HG03521 (cell line): ENCODE data around the gene TEX50.
"Not testable (repeated sequence)": the region's sequence is repeated elsewhere in the genome, so short reads cannot be mapped to it uniquely, and the experiment has no call there.

ENCODE experiments used
- ATAC-seq: cut with Tn5 transposase; IDR thresholded peaks from one replicate; pipeline ENCODE4 v1.9.1; 2021; ENCODE audit warnings: mild to moderate bottlenecking, moderate library complexity; ENCODE audit not compliant: unreplicated experiment

TEX50 gene, protein sequence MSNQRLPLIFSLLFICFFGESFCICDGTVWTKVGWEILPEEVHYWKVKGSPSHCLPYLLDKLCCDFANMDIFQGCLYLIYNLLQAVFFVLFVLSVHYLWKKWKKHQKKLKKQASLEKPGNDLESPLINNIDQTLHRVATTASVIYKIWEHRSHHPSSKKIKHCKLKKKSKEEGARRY

DNA sequence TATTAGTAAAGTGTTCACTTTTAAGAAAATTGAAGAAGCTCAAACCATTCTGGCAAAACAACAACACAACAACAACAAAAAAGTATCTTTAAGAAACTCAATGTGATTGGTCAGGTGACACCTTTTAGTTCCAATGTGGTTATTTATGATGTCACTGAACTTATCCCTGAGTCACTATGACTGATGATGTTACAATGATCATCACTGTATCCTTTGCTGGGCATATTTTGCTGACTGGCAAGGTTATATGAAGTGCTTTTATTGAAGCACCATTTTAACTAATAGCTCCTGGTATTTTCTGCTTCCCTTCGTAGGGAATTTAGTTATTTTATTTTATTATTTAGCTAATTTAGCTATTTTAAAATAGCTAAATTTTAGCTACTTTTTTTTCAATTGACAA, at the start of gene TEX50:
Gene TEX50 (plus strand): TSS at position 223 of the 400 bp plus-strand sequence. CDS start 184 bp downstream, outside the sequence.
- no peak for ATAC-seq

DNA sequence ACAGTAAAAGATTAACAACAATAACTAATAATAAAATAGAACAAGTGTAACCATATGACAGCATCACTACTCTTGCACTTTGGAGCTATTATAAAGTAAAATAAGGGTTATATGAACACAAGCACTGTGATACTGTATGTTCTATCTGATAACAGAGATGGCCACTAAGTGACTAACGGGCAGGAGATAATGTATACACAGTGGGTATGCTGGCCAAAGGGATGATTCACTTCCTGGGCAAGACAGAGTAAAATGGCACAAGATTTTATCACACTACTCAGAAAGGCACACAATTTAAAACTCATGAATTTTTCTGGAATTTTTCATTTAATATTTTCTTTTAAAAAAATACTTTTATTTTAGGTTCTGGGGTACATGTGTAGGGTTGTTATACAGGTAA, 44.6 kb upstream of the TEX50 start:
- no peak for ATAC-seq

DNA sequence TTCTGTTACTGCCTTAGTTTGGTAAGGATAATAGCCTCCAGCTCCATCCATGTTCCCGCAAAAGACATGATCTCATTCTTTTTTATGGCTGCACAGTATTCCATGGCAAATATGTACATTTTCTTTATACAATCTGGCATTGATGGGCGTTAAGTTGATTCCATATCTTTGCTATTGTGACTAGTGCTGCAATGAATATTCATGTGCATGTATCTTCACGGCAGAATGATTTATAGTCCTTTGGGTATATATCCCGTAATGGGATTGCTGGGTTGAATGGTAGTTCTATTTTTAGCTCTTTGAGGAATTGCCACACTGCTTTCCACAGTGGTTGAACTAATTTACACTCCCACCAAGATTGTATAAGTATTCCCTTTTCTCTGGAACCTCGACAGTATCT, 44.0 kb upstream of the TEX50 start:
- not testable (repeated sequence) for ATAC-seq

DNA sequence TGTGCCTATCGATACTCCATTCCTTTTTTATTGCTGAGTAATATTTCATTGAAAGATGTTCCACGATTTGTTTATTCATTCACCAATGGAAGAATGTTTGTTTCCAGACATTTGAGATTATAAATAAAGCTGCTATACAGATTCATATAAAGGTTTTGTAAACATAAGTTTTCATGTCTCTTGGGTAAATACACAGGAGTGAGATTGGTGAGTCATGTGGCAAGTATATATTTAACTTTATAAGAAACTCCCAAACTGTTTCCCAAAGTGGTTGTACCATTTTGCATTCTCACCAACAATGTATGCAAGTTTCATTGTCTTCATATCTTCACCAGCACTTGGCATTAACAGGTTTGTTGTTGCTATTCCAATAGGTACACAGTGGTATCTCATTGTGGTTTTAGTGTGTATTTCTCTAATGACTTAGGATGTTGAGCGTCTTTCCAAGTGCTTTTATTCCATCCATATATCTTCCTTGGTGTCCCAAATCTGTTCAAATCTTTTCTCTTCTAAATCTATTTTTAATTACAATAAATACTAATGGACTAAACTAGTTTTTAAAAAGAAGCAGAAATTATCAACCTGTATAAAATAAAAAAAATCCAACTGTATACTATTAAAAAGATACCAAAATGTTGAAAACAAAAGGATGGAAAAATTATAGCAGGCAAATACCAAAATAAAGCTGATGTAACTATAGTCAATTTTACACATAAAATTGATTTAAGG, 38.9 kb upstream of the TEX50 start:
- ATAC-seq: no peak

DNA sequence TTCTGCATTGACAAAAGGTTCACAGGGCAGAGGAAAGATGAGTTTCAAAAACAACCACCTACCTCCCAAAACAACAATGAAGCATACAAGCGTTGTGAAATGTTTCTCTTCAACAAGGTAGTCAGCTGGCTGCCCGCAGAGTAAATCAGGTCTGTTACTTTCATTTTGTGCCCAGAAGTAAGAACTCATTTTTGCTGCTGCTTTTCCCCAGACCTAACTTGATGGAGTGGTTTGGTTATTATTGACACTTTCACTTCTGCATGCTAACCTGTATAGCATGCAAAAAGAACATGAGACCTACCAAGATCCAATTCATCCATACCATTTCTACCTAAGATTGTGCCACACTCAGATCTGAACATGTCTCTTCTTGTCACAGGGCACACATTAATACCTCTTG, 33.5 kb upstream of the TEX50 start:
- ATAC-seq: no peak

DNA sequence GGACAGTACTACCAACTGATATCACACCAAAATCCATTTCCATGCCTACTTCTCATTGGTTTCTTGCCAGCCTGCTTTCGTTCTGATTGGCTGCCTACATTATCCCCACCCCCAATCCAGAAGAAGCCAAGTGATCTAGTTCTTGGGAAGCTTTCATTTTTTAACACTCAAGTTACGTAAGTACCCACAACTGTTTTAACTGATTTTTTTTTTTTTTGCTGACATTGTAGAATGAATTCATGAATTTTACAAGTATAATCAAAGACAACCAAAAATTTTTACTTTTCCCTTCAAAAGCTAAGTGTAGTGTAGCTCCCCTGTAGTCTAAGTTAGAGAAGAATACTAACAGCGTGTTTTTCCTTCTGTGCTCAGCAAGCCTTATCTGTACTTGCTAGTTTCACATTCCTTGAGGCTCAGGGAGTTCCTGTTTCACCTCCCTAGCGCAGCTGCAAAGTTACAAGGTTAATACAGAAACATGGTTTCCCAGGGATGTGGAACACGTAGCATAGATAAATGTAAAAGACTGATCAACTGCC, 32.0 kb upstream of the TEX50 start, which contains the start of gene SLC9C2:
Gene SLC9C2 (minus strand): TSS at position 17 of the 536 bp plus-strand sequence. CDS start 1,296 bp downstream, outside the sequence.
- ATAC-seq: no peak

DNA sequence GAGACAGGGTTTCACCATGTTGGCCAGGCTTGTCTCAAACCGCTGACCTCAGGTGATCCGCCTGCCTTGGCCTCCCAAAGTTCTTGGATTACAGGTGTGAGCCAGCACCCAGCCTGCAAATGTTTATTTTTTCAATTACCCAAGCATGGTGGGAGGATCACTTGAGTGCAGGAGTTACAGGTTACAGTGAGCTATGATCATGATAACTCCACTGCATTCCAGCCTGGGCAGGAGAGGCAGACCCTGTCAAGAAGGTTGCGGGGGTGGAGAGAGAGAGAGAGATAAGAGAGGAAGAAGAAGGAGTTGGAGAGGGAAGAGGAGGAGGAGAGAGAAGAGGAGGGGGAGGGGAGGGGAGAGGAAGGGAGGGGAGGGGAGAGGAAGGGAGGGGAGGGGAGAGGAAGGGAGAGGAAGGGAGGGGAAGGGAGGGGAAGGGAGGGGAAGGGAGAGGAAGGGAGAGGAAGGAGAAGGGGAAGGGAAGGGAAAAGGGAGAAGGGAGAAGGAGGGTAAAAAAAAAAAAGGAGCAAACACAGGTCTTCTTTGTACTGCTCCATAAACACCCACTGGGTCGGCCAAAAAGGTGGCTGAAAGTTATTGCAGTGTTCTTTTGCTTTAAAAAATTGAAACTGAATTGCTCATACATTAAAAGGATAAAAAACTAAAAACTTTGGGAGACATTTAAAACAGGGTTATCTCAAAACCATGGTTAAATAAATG, 26.5 kb upstream of the TEX50 start:
- ATAC-seq: no peak

DNA sequence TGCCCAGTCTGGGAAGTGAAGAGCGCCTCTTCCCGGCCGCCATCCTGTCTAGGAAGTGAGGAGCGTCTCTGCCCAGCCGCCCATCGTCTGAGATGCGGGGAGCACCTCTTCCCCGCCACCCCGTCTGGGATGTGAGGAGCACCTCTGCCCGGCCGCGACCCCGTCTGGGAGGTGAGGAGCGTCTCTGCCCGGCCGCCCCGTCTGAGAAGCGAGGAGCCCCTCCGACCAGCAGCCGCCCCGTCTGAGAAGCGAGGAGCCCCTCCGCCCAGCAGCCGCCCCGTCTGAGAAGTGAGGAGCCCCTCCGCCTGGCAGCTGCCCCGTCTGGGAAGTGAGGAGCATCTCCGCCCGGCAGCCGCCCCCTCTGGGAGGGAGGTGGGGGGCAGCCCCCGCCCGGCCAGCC, 22.1 kb upstream of the TEX50 start:
- ATAC-seq: not testable (repeated sequence)

DNA sequence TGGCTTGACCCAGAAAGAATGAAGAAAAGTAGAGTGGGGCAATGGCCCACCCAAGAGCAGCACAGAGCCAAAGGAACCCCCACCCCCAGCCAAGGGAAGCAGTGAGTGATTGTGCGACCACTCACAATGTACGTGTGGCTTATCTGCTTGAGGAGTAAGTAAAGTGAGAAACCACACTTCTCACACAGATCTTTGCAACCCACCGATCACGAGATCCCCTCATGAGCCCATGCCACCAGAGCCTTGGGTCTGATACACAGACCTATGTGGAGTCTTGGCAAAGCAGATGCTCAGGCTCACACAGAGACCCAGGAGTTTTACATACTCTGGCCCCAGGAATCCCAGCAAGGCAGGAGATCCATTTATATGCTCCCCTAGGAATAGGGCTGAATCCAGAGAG, 18.3 kb upstream of the TEX50 start:
- no peak for ATAC-seq

DNA sequence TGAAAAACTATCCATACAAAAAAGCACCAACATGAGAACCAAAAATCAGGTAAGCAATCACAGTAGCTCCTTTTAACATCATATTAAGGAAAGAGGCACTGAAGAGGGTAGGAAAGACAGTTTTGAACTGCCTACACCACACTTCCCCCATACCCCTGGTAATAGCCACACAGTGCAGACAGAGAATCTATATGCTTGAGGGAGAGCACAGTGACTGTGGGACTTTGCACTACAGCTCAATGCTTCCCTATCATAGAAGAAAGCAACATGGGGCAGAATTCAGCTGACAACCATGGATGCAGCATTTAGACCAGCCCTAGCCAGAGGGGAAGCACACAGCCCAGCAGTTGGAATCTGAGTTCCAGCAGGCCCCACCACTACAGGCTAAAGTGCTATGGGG, 7.9 kb upstream of the TEX50 start:
- no peak for ATAC-seq

DNA sequence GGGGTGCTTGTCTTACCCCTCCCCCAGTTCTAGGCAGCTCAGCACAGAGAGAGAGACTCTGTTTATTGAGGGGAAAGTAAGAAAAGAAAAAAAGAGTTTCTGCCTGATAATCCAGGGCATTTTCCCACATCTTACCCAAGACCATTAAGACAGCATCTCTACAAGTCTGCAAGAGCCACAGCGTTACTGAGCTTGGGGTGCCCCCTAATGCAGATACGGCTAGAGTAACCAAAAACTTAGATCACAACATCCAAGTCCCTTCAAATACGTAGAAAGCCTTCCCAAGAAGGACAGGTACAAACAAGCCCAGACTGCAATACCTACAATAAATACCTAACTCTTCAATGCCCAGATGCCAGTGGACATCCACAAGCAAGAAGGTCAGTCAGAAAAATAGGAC, 6.2 kb upstream of the TEX50 start:
- ATAC-seq: no peak

DNA sequence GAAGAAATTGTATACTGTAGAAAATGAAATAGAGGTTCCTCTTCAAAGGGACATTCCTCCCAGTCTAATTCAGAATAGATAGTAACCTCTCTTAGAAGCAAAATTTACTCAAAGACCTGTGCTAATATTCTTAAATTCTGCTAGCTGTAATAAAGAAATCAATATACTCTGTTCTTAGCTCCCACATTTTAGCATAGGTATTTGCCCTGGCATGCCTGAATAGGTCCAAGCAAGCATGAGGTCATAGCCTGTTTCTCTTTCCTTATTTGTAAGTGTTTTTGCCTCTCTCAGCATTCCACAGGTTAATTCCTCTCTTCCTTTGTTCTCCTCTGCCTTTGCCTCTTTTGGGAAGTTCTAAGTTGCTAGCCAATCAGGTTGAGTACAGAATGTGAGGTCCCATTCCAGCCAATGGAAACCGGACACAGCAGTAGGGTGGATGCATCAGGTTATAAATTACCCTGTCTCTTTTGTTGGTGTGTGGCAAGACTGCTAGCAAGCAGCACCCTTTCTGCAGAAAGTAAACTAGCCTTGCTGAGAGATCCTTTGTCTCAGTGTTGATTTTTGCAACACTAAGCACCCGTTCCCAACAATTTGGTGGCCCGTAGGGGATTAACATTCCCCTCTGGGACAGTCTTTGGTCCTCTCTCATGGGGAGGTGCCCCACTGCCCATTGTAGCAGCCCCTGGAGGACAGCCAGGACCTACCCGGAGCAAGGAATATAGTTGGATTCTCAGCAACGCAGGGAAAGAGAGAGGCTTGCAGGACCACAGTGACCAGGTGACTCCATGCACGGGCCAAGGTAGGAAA, 2.3 kb downstream of the TEX50 start:
- not testable (repeated sequence) for ATAC-seq

DNA sequence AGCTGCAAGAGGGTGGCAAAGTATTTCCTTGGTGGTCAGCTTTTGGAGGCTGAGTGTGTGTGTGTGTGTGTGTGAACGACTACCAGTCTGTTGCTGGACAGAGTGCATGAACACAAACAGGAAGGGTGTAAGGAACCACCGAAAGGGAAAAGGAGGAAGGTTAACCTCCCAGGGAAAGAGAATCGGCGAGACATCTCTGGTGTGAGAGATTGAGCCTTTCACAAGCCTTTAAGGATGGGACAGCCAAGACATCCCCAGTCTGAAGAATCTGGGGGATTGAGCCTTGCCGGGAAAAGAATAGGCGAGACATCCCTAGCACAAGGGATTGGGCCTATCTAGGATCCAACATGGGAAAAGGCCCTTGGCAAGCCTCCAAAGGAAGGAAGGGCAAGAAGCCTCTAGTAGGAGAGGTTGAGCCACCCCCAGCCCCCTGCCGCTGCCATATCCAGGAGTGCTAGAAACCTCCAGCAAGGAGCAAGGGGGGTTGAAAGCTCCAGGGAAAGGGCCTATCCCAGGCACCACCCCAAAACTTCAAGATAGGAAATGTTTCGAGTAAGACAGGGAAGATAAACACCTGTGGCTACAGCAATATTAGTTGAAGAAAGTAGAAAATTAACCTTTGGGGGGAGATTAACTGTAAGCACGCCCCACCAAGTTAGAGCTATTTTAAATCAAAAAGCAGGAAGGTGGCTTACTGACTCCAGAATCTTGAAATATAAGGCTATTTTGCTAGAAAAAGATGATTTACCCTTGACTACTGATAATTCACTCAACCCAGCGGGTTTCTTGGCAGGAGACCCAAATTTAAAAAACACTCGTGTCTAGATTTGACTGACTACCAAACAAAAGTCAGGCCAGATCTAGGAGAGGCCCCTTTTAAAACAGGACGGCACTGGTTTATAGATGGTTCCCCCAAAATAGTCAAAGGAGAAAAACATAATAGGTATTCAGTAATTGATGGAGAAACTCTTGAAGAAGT, 3.2 kb downstream of the TEX50 start:
- no peak for ATAC-seq

DNA sequence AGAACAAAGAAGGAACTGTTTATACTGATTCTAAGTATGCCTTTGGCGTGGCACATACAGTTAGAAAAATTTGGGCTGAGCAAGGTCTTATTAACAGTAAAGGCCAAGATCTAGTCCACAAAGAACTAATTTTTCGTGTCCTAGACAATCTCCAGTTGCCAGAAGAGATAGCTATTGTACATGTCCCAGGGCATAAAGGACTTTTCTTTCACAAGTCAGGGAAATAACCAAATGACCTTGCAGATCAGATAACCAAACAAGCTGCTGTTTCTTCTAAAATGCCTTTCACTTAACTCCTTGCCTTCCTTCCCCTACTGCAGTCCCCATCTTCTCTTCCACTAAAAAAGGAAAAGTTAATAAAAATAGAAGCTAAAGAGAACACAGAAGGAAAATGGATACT, 4.0 kb downstream of the TEX50 start:
- ATAC-seq: no peak

DNA sequence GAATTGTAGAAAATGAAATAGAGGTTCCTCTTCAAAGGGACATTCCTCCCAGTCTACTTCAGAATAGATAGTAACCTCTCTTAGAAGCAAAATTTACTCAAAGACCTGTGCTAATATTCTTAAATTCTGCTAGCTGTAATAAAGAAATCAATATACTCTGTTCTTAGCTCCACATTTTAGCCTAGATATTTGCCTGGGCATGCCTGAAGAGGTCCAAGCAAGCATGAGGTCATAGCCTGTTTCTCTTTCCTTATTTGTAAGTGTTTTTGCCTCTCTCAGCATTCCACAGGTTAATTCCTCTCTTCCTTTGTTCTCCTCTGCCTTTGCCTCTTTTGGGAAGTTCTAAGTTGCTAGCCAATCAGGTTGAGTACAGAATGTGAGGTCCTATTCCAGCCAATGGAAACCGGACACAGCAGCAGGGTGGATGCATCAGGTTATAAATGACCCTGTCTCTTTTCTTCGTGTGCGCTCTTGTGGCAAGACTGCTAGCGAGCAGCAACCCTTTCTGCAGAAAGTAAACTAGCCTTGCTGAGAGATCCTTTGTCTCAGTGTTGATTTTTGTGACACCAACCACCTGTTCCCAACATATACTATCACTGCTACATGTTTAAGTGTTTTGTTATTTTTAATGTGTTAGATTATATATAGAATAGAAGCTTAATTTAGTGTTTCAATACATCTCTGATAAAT, 7.5 kb downstream of the TEX50 start:
- not testable (repeated sequence) for ATAC-seq

DNA sequence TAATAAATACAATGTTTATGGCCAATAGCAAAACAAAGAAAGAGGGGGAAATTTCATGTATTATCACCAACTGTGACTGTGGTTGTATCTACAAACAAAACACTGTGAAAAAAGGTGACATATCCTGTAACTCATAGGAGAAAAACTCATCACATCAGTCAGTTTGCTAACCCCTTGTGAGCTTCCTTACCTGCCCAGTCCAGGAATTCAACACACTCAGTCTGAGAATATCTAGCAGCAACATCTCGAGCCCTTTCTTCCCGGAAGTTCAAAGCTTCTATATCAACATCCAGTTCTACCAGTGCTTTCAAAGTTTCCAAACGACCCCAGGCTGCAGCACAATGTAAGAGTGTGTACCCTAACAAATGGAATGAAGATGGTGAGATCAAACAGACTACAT, 11.5 kb downstream of the TEX50 start:
- ATAC-seq: no peak

DNA sequence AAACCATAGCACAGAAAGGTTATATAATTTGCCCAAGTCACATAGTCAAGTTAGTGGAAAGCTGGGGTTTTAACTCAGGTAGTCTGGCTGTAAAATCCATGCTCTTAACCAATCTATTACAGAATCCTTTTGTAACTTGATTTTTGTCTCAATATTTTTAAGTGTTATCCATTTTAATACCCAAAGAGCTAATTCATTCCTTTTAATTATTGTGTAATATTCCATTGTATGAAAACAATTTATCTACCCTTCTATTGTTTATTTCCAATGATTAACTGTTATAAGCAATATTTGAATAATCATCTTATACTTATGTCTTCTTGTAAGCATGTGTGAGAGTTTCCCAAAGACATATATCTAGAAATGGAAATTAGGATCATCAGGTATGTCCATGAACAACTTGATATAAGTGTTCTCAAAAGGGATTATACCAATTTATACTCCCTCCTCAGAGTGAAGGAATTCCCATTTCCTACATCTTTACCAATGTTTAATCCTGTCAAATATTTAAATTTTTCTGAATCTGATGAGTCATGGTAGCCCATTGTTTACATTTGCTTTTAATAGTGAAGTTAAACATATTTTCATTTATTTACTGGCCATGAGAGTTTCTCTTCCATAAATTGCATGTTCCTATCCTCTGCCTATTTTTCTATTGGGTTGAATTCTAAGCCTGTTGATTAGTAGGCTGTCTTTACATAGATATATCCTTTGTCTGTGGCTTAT, 13.9 kb downstream of the TEX50 start:
- ATAC-seq: no peak

DNA sequence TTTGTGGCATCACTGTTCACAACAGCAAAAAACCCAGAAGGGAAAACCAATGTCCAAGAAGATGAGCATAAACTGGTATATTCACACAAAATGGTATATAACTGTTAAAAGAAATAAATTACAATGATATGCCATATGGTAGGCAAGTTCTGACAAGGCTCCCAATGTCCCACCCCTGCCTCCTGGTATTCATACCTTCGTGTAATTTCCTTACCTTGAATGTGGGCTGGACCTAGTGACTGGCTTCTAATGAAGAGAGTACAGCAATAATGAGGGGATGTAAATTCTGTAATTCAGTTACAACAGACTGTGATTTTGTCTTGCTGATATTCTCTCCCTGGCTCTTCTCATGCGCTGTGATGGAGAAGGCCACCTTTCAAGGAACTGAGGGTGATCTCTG, 25.2 kb downstream of the TEX50 start:
- no peak for ATAC-seq
